OCI-LY1 (cell line): ENCODE results near the gene EXD3.

Experiments used
- H2AFZ ChIP-seq: fragments of 200-600 bp; sonication (generic), shearing (Covaris generic); 2 replicates; pipeline ENCODE4 v1.6.0; 2014; ENCODE audit warnings: antibody characterized with exemption, mild to moderate bottlenecking, low read length
- H3F3A ChIP-seq: fragments of 200-600 bp; sonication (generic), shearing (Covaris generic); 2 replicates; pipeline ENCODE4 v1.6.0; 2014; ENCODE audit warnings: mild to moderate bottlenecking, antibody characterized with exemption, low read length, moderate library complexity; ENCODE audit not compliant: insufficient read depth
- H3K27ac ChIP-seq: fragments of 200-600 bp; sonication (generic); 2 replicates; pipeline ENCODE4 v1.5.1; 2014; ENCODE audit warnings: low read length, mixed run types, mild to moderate bottlenecking, low read depth; ENCODE audit not compliant: poor library complexity, severe bottlenecking
- H3K27me3 ChIP-seq: fragments of 200-600 bp; sonication (generic); 2 replicates; pipeline ENCODE4 v1.6.0; 2014; ENCODE audit warnings: antibody characterized with exemption, mild to moderate bottlenecking, low read length, moderate library complexity; ENCODE audit not compliant: insufficient read depth
- H3K36me3 ChIP-seq: fragments of 200-600 bp; sonication (generic); 2 replicates; pipeline ENCODE4 v1.6.1; 2014; ENCODE audit warnings: mild to moderate bottlenecking, antibody characterized with exemption, low read length, moderate library complexity, mixed read lengths; ENCODE audit not compliant: insufficient read depth
- H3K4me1 ChIP-seq: fragments of 200-600 bp; sonication (generic); 2 replicates; pipeline ENCODE4 v1.5.1; 2014; ENCODE audit warnings: mild to moderate bottlenecking, low read length, moderate library complexity; ENCODE audit not compliant: insufficient read depth, severe bottlenecking
- H3K4me2 ChIP-seq: fragments of 200-600 bp; sonication (generic), shearing (Covaris generic); 2 replicates; pipeline ENCODE4 v1.6.1; 2014; ENCODE audit warnings: low read length
- H3K4me3 ChIP-seq: fragments of 200-600 bp; sonication (generic); 2 replicates; pipeline ENCODE4 v1.5.1; 2014; ENCODE audit warnings: low read length, low read depth, mild to moderate bottlenecking, mixed read lengths; ENCODE audit not compliant: poor library complexity, severe bottlenecking
- H3K79me2 ChIP-seq: fragments of 200-600 bp; shearing (Covaris generic); 2 replicates; pipeline ENCODE4 v1.6.1; 2016; ENCODE audit warnings: mixed run types, low read length, mixed read lengths; ENCODE audit not compliant: insufficient read depth
- H3K9ac ChIP-seq: fragments of 200-600 bp; sonication (generic), shearing (Covaris generic); 2 replicates; pipeline ENCODE4 v1.6.1; 2014; ENCODE audit warnings: mild to moderate bottlenecking, low read length, mixed read lengths
- H3K9me2 ChIP-seq: fragments of 200-600 bp; sonication (generic), shearing (Covaris generic); 2 replicates; pipeline ENCODE4 v1.6.1; 2014; ENCODE audit warnings: low read depth, mild to moderate bottlenecking, low read length, mixed read lengths
- H3K9me3 ChIP-seq: fragments of 200-600 bp; shearing (Covaris generic); 2 replicates; pipeline ENCODE4 v1.6.1; 2014; ENCODE audit warnings: low read length, mixed read lengths
- H4K20me1 ChIP-seq: fragments of 200-600 bp; sonication (generic), shearing (Covaris generic); 2 replicates; pipeline ENCODE4 v1.6.0; 2016; ENCODE audit warnings: mild to moderate bottlenecking, low read length; ENCODE audit not compliant: insufficient read depth
- CTCF ChIP-seq: fragments of 200-600 bp; sonication (generic), shearing (Covaris generic); IDR thresholded peaks from 2 replicates; pipeline ENCODE4 v1.5.1; 2017; ENCODE audit warnings: mild to moderate bottlenecking, antibody characterized with exemption, low read length, moderate library complexity, mixed read lengths
- EZH2 ChIP-seq: fragments of 200-600 bp; sonication (generic), shearing (Covaris generic); IDR thresholded peaks from 2 replicates; pipeline ENCODE4 v1.8.0; 2017; ENCODE audit warnings: borderline replicate concordance, mixed run types, mild to moderate bottlenecking, antibody characterized with exemption, low read length, moderate library complexity, mixed read lengths

Gene EXD3

GRCh38 chr9:137465000-137465719 lies 42.2 kb upstream of the EXD3 start:
- H3K4me1 ChIP-seq, result peaks cover 12% of the 10 kb centered on the region
- no peak overlapping the region for H3K27ac ChIP-seq
- H4K20me1 ChIP-seq, result no peaks in the 10 kb centered on the region
- peaks cover 5% of the 10 kb centered on the region; the same call in 1 of the 2 replicates for H3K27me3 ChIP-seq
- H3K79me2 ChIP-seq, result no peaks in the 10 kb centered on the region
- no peaks in the 10 kb centered on the region for H3K36me3 ChIP-seq
- no peak overlapping the region for H3K4me2 ChIP-seq
- H3K9ac ChIP-seq, result no peak overlapping the region
- H3K9me3 ChIP-seq, result no peaks in the 10 kb centered on the region
- no peak for TF ChIP-seq CTCF
- TF ChIP-seq EZH2, result no peak
- H2AFZ ChIP-seq, result no peak overlapping the region
- no peak overlapping the region for H3K4me3 ChIP-seq
- no peaks in the 10 kb centered on the region for H3K9me2 ChIP-seq
- no peaks in the 10 kb centered on the region for H3F3A ChIP-seq

GRCh38 chr9:137464291-137464999 lies 41.5 kb upstream of the EXD3 start:
- Histone ChIP-seq H3K36me3 (no peaks in the 10 kb centered on the region), H2AFZ (no peak overlapping the region), H3K4me2 (no peak overlapping the region), H3K9ac (no peak overlapping the region), H3K9me2 (no peaks in the 10 kb centered on the region), H3F3A (no peaks in the 10 kb centered on the region), H3K4me3 (no peak overlapping the region), H3K27me3 (peaks cover 5% of the 10 kb centered on the region; the same call in 1 of the 2 replicates), H3K79me2 (no peaks in the 10 kb centered on the region), H3K4me1 (peaks cover 18% of the 10 kb centered on the region), H3K27ac (no peak overlapping the region), H3K9me3 (no peaks in the 10 kb centered on the region), H4K20me1 (no peaks in the 10 kb centered on the region)
- no peak for TF ChIP-seq EZH2
- TF ChIP-seq CTCF, result no peak

GRCh38 chr9:137463931-137464290 lies 40.9 kb upstream of the EXD3 start:
- Histone ChIP-seq H3F3A (no peaks in the 10 kb centered on the region), H3K9ac (no peak overlapping the region), H3K27ac (no peak overlapping the region), H3K9me2 (no peaks in the 10 kb centered on the region), H2AFZ (no peak overlapping the region), H3K27me3 (peaks cover 5% of the 10 kb centered on the region; the same call in 1 of the 2 replicates), H3K9me3 (no peaks in the 10 kb centered on the region), H3K79me2 (no peaks in the 10 kb centered on the region), H3K4me3 (no peak overlapping the region), H4K20me1 (no peaks in the 10 kb centered on the region), H3K4me1 (peaks cover 21% of the 10 kb centered on the region), H3K4me2 (no peak overlapping the region), H3K36me3 (no peaks in the 10 kb centered on the region)
- TF ChIP-seq EZH2, result no peak
- no peak for TF ChIP-seq CTCF
